ENCODE results near the gene MYO9A. TPM values are rescaled to one million over a fixed set of nuclear protein-coding genes. Genes with fewer than 3 reads are reported as not detected.

Gene MYO9A, protein sequence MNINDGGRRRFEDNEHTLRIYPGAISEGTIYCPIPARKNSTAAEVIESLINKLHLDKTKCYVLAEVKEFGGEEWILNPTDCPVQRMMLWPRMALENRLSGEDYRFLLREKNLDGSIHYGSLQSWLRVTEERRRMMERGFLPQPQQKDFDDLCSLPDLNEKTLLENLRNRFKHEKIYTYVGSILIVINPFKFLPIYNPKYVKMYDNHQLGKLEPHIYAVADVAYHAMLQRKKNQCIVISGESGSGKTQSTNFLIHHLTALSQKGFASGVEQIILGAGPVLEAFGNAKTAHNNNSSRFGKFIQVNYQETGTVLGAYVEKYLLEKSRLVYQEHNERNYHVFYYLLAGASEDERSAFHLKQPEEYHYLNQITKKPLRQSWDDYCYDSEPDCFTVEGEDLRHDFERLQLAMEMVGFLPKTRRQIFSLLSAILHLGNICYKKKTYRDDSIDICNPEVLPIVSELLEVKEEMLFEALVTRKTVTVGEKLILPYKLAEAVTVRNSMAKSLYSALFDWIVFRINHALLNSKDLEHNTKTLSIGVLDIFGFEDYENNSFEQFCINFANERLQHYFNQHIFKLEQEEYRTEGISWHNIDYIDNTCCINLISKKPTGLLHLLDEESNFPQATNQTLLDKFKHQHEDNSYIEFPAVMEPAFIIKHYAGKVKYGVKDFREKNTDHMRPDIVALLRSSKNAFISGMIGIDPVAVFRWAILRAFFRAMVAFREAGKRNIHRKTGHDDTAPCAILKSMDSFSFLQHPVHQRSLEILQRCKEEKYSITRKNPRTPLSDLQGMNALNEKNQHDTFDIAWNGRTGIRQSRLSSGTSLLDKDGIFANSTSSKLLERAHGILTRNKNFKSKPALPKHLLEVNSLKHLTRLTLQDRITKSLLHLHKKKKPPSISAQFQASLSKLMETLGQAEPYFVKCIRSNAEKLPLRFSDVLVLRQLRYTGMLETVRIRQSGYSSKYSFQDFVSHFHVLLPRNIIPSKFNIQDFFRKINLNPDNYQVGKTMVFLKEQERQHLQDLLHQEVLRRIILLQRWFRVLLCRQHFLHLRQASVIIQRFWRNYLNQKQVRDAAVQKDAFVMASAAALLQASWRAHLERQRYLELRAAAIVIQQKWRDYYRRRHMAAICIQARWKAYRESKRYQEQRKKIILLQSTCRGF (N-terminal part only)
- 9.2 and 11.9 TPM in 2 replicates for total RNA-seq

DNA sequence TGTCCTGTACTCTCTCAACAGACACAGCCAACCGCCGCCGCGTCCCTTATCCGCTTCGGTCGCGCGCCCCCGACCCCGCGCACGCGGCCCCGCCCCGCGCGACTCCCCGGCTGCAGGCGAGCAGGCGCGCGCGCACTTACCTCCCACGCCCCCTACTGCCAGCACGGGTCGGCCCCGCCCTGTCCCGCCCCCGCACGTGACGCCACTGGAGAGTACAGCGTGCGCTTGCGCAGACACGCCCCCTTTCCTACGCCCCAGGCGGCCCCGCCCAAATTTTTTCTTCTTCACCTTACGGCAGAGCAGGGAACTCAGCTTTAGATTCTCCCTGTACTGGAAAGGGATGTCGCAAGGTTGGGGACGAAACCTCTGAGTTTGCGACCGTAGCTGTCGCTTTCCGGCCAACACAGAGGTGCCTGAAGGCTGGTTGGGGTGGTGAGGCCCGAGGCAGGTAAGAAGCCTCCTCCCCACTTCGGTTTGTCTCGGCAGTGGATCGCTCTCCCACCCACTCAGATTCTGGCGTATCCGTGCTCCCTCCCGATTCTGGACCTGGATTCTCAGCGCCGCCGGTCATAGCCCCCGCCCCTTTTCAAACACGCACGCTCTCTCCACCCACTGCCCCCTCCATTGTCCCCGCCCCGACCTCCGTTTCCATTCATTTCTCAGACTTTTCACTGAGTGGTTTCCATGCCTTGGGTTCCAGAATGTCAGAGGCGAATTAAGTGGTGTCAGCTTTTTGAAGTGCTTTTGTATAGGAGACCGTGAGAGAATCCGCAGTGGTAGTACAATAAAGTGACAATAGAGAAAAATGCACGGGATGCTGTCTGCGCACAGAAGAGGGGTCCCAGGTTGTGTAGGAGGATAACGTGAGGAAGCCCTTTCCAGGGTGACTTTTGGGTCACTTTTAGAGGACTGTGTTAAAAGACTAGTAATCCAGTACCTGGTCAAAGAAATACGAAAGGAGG, at the start of gene MYO9A, which contains the start of gene SENP8:
Gene MYO9A (minus strand): TSS at position 134 of the 962 bp plus-strand sequence. CDS start 71,587 bp downstream, outside the sequence.
Gene SENP8 (plus strand): TSS at position 387 of the 962 bp plus-strand sequence. CDS start 21,221 bp downstream, outside the sequence.
- intact Hi-C loops (cut with micrococcal nuclease) = loop anchor here (1.0 to 5.0 kb wide), 9 partner anchors 110 to 1874 kb away; partner anchors contain the start of genes CELF6, NPTN, PARP6 and PML

DNA sequence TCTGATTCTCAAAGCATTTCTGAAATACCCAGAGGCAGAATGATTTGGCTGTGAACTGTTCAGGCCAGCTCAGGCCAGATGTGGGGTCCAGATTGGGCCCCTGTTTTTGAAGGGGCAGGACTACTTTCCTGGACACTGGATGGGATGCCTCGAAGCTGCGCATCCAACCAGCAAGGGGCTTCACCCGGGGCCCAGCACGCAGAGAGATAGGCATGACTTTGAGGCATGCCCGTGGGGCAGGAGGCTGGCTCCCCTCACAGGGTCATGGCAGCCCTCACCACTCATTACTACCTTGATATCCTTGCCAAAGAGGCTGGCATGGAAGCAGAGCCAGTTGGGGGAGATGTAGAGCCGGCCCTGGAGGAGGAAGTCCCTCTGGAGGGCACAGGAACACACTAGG, 49.5 kb upstream of the MYO9A start:
- intact Hi-C loops (cut with micrococcal nuclease) = no loop called here

DNA sequence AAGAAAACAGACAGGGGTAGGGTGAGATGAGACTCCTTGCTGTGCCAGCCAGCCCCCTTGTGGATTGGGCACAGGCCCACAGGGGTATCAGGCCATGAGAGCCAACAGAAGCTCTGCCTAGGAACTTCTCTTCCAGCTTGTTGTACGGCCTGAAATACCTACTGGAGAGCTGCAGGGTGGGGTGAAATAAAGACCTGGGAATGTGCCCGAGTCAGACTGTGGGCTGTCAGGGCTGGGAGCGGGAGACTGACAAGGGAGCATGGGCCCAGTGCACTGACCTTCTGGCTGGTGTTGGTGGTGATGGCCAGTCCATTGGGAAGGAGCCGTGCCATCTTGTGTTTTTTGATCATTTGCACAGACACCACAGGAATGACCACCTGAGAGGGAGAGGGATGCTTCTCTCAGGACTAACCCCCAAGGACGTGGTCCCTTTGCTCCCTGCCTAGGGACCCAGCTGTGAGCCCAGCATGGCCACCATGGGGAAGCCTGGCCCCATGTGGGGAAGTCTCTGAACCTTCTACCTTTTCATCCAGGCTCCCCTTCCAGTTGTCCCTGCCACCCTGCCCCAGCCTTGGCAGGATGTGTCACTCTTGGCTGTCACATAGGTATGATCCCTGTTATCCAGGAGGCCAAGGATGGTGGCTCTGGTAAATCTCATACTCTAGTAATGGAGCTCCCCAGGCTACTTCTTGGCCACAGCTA, 48.9 kb upstream of the MYO9A start:
- intact Hi-C loops (cut with micrococcal nuclease) = no loop called here

DNA sequence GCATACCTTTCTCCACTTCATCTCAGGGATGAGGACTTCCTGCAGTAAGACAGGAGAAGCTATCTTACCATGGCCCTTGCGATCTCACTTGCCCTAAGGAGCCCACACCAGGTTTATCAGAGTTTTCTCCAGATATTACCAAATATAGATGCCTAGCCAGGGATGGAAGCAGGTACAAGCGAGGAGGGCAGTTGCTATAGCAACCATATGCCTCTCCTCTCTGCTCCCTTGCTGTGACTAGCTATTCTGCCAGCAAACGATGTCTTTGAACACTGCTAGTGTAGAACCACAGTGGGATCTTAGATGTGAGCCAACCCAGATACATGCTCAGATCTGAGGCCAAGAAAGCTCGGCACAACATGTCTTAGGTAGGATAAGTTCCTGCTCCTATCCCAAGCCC, 45.8 kb upstream of the MYO9A start:
- intact Hi-C loops (cut with micrococcal nuclease) = no loop called here

DNA sequence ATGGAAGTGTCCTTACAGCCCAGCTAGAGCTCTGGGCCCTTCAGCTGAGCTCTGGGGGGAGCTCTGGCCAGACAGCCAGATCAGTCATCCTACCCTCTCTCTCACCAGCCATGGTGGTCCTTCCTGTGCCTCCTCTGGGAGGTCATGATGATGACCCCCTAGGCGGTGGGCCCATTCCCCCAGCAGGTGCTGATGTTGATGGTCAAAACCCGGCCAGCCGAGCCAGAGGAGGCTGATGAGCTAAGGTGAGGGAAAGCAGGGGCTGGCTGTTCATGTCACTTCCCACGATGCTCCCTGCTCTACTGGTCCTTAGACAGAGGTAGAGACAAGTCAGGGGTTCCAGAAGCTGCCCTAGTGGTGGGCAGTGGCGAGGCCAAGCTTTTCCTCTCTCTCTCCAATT, 44.6 kb upstream of the MYO9A start:
- intact Hi-C loops (cut with micrococcal nuclease) = no loop called here

DNA sequence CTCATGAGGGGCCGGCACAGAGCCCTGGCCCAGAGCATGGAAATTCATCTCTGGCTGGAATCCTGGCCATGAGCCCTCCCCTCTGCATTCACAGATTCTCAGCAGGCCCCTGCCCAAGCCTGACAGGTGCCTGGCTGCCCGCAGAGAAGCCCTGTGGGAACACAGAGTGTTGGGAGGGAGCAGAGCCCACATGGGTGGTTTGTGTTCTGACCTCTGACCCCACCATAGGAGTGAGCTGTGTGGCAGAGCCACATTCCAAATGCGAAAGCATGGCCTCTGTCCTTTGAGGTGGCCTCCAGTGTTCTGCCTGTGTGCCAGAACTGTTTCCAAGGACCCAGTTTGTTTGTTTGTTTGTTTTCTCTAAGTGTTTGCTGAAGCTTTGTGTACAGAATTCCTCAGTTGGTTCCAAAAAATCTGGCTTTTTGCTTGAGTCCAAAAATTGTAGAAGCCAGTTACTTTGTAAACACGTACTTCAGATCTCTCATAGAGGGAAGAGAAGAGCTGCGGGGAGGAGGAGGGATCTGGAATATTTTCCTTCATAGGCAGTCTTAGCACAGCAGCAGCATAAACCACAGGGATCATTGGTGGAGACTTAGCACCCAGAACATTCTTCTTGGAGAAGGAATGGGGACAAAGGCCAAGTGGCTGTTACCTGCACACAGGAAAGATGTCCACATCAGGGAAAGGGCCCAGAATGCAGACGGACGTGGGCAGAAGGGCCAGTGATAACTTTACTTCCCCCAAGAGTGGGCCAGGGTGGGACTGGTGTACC, 43.6 kb upstream of the MYO9A start:
- intact Hi-C loops (cut with micrococcal nuclease) = no loop called here

DNA sequence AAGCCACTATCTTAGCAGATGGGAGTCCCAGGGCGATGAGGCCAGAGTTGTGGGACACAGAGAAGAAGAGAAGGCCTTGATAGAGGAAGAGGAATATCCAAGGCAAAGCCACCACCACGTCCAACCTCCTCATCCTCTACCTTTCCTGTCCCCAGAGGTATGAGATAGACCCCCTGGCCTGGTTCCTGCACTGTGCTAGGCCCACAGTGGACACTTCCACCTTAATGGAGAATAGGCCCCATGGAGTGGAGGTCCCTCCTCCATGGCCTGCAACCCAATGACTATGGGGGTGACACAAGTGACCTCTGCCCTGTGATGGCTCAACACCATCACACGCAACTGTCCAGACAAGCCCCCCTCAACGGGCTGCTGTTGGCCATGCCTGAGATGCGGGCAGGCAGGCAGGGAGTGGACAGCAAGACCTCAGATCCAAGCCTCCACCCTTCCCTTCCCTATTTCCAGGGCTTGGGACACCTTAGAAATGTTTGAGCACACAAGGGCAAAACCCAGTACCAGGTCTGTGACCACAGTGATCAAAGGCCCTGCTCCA, 42.8 kb upstream of the MYO9A start:
- intact Hi-C loops (cut with micrococcal nuclease) = no loop called here

DNA sequence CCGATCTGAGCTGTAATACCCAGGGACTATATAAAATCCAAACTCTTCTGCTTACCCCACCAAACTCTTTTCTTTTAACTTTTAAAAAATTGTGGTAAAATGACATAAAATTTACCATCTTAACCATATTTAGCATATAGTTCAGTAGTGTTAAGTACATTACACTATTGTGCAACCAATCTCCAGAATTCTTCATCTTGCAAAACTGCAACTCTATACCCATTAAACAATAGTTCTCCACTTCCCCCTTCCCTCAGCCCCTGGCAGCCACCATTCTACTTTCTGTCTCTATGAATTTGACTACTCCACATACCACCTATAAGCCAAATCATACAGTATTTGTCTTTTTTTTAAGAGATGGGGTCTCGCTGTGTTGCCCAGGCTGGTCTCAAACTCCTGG, 39.0 kb upstream of the MYO9A start:
- intact Hi-C loops (cut with micrococcal nuclease) = loop anchor here (1.0 to 10.0 kb wide), 5 partner anchors 355 to 712 kb away; no protein-coding TSS in a partner anchor

DNA sequence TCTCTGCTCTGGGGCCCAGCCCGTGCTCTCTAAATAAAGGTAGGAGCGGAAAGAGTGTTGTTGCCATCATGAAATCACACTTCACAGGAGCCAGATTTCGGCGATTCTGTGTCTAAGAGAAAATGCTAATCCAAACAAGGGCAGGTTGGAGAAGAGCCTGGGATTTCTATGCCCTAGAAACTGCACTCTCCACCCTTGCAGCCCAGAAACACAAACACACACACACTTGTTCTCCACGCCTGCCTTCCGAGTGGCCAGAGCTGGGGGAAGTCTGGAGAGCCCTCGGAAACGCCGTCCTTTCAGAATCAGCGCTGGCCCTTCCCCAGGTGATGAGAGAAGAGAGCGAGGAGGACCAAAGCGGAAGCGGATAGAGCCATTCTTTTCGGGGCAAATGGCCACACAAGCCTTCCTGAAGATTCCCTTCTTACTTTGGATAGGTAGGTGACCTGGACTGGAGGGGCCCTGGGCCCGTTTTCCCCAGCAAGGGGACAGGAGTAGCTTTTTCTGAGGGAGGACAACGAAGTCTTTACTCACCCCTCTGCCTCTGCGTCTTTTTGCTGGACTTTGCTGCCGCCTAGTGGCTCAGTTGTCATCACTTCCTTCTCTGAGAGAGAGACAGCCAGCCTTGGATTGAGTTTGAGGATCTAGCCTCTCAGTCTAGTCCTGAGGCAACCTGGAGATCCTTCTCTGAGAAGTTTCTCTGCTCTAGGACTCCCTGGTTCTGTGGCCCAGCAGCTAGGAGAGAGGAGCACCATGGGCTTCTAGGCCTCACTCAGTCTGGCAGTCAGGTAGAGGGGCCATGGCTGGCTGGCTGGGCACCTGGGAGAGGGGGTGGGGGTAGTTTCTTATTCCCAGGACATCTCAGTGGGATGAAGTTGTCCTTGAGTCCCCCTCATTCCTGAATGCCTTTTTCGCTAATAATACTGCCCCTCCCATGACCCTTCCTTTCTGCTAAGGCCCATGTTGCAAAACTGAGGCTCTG, 38.0 kb upstream of the MYO9A start:
- intact Hi-C loops (cut with micrococcal nuclease) = loop anchor here (1.0 to 10.0 kb wide), 5 partner anchors 354 to 711 kb away; no protein-coding TSS in a partner anchor

DNA sequence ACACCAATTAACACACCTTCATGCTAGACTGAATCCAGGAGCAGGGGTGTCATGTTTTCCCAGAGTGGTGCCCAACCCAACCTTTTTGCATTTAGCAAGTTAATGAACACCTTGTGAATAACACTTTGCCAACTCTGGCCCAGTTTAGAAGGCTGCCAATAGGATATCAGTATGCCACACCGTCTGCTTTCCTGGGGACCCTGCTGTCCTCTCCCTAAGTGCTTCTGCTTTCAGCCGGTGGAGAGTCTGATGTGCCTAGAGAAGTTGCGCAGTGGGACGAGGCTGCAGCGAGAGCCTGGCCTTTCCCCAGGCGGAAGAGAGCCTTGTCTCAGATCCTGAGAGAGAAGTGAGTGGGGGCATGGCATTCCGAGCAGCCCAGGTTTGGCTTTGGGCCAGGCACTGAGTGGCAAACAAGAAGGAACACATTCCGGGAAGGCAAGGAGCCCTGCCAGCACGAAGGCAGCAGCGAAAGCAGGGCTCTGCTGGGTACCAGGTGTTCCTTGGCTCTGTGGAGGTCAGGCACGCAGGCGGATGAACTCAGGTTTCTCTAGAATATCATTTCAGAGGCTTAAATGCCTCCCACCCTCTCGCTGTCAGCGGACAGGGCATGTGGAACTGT, 37.2 kb upstream of the MYO9A start:
- intact Hi-C loops (cut with micrococcal nuclease) = loop anchor here (5.0 to 10.0 kb wide), 2 partner anchors 578 to 710 kb away; no protein-coding TSS in a partner anchor

DNA sequence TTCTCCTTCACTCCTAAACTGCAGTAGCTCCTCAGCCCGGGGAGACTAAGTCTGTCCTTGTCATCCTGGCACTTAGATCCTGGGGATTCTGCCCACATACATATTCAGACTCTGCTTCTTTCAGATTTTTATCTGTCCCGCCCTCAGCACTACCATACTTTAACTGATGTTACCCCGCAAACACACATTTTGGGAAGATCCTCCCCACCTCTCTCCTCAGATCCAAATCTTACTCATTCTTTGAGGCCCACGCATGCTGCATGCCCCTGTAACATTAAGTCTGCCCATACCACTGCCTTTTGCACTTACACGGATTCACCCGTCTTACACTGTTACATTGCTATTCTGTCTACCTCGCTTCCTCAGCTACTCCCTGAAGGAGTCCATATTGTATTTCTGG, 36.4 kb upstream of the MYO9A start:
- intact Hi-C loops (cut with micrococcal nuclease) = loop anchor here (10.0 kb wide), 1 partner anchor 710 kb away; no protein-coding TSS in a partner anchor

DNA sequence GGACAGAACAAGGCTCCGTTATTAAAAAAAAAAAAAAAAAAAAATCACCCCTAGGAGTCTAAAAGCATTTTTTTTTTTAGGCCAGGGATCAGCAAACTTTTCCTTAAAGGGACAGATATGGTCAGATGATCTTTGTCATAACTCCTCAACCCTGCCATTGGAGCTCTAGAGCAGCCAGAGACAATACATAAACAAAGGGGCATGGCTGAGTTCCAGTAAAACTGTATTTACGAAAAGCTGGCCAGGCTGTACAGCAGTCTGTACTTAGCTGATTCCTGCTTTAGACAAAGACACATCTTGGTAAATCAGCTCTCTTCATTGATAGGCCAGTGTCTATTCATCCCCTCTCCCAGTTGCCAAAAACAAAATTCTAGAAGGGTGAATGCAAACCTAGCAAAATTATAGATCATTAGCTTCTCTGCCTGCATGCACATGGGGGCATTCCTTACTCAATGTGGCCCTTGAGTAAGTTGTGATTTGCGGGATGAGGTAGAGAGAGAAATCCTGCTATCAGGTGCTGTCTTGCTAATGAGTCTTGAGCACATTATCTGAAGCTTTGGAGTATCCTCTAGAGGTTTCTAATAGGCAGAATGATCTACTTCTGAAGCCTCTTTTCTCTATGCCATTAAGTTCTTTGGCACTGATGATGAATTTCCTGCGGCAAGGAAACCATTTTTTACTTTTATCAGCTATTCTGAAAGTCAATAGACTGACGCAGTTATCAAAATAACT, 35.5 kb upstream of the MYO9A start:
- intact Hi-C loops (cut with micrococcal nuclease) = loop anchor here (10.0 kb wide), 1 partner anchor 709 kb away; no protein-coding TSS in a partner anchor

DNA sequence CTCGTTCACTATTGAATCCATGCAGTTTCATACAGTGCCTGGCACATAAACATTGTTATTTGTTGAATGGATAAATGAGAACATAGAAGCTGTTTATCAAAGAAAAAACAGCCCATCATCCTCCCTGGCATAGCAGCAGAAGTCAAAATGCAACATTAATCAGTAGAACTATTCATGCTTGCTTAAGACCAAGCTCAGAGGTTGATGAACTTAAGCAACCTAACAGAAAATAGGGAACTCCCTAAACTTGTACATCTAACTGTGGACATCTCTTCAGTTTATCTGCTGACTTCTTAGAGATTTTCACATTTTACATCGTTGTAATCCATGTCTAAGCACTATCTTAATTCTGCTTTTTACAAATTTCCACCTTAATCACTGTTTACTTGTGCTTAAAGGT, 29.5 kb upstream of the MYO9A start:
- intact Hi-C loops (cut with micrococcal nuclease) = no loop called here

DNA sequence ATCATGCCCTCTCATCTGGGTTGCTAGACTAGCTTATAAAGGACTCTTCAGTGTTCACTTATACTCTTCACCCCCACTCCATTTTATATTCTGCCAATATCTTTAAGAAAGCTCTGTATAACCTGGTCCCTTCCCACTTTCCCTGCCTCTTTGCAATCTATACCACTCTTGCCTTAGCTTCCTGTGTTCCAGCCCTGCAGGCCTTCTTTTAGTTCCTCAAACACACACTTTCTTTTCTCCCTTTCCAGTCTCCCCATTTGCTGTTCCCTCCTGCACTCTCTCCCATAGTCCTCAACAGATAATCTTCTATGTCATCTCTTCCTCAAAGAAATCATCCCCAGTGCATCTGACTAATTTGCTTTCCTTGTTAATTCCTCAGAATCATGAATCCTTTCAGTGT, 29.0 kb upstream of the MYO9A start:
- intact Hi-C loops (cut with micrococcal nuclease) = no loop called here

DNA sequence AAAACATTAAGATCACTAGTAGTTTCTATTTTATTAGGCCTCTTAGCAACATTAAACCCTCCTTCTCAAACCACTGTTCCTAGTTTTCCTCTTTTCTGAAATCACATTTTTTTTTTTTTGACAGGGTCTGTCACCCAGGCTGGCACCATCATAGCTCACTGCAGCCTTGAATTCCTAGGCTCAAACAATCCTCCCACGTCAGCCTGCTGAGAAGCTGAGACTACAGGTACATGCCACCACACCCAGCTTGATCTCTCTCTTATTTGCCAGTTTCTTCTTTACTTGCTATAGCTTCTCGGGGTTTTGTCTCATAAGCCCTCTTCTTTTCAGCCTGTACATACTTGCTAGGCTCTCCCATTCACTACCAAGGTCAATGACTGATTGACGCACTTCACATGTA, 28.3 kb upstream of the MYO9A start:
- intact Hi-C loops (cut with micrococcal nuclease) = no loop called here

All from T-helper 1 cell treated with Interleukin-12 subunit alpha and Interleukin-12 subunit beta and Interleukin-4 antibody, amounts not matched to agents 30 ng/mL and 1 ng/mL, for 36 hours (primary cell).